Embryonic facial prominence (tissue), 1 donor: ENCODE measurements around the gene SERPINH1.
A peak's percentile ranks its signal among the peaks of the same experiment; 100 is the strongest.

Source experiments
- DNase-seq: peaks from one replicate; pipeline ENCODE4 v3.0.0-alpha.2; 2016; ENCODE audit errors: extremely low spot score

The SERPINH1 gene

GRCh38 chr11:75562048-75562835 lies at the start of gene SERPINH1:
Gene SERPINH1, plus strand, starts transcription at chr11:75562253. Its CDS starts 4,097 bp downstream, at chr11:75566350.
- peak; percentile 82 for DNase-seq

GRCh38 chr11:75513250-75513649 lies 48.8 kb upstream of the SERPINH1 start:
- DNase-seq = no peak

GRCh38 chr11:75514596-75514995 lies 47.5 kb upstream of the SERPINH1 start:
- no peak for DNase-seq

- DNase-seq = no peak
These were observed 45.9 kb upstream of the SERPINH1 start for GRCh38 chr11:75516140-75516539.

- no peak for DNase-seq
These were observed 45.2 kb upstream of the SERPINH1 start for GRCh38 chr11:75516886-75517285.

- no peak for DNase-seq
These were observed 43.9 kb upstream of the SERPINH1 start for GRCh38 chr11:75518204-75518549.

GRCh38 chr11:75518771-75519653 lies 43.0 kb upstream of the SERPINH1 start:
- DNase-seq = no peak

- DNase-seq = no peak
These were observed 41.4 kb upstream of the SERPINH1 start for GRCh38 chr11:75520688-75521087.

GRCh38 chr11:75522286-75523044 lies 39.6 kb upstream of the SERPINH1 start:
- DNase-seq = no peak

GRCh38 chr11:75523189-75523588 lies 38.9 kb upstream of the SERPINH1 start:
- no peak for DNase-seq

GRCh38 chr11:75523811-75524664 lies 38.0 kb upstream of the SERPINH1 start:
- DNase-seq = no peak

- no peak for DNase-seq
These were observed 37.2 kb upstream of the SERPINH1 start for GRCh38 chr11:75524665-75525432.

GRCh38 chr11:75525433-75526191 lies 36.4 kb upstream of the SERPINH1 start, which contains the start of gene GDPD5:
Gene GDPD5, minus strand, starts transcription at chr11:75525941. Its CDS starts 48,206 bp downstream, at chr11:75477735.
- peak; percentile 59 for DNase-seq

- DNase-seq = no peak
These were observed 35.9 kb upstream of the SERPINH1 start for GRCh38 chr11:75526192-75526541.

- no peak for DNase-seq
These were observed 34.9 kb upstream of the SERPINH1 start for GRCh38 chr11:75527130-75527529.

- no peak for DNase-seq
These were observed 33.9 kb upstream of the SERPINH1 start for GRCh38 chr11:75527938-75528735.

- no peak for DNase-seq
These were observed 31.5 kb upstream of the SERPINH1 start for GRCh38 chr11:75530577-75530976.

GRCh38 chr11:75531325-75531724 lies 30.7 kb upstream of the SERPINH1 start:
- no peak for DNase-seq
